GM18507 (cell line): ENCODE data around the gene DGKB.
"Not testable (repeated sequence)": the region's sequence is repeated elsewhere in the genome, so short reads cannot be mapped to it uniquely, and the experiment has no call there.

Experiments used
- DNase-seq: peaks from one replicate; pipeline ENCODE4 v3.0.0; 2011; ENCODE audit warnings: low read depth; ENCODE audit not compliant: insufficient read length; ENCODE audit errors: extremely low spot score
- FAIRE-seq: peaks from 2 replicates; lab custom pipeline; 2011; peaks lifted over from hg19 to GRCh38; lab: Jason Lieb, UNC

Gene DGKB

DNA sequence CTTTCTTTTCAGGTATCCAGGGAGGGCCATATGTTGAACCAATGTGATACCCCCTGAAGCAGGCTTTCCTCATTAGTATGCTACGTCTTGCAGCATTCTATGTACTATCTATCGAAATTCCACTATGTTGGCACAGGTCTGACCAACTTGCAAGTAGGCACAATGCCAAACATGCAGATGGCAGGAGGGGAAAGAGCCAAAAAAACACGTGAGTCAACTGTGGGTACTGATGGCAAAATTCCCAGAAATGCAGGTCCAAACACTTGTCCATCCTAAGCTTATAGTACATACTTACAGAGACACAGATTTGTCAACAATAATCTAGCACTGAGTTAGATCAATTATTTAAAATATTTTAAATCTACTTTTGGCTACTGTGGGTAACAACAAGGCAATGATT lies 394.9 kb downstream of the DGKB start:
- DNase-seq (no peak), FAIRE-seq (no peak)

DNA sequence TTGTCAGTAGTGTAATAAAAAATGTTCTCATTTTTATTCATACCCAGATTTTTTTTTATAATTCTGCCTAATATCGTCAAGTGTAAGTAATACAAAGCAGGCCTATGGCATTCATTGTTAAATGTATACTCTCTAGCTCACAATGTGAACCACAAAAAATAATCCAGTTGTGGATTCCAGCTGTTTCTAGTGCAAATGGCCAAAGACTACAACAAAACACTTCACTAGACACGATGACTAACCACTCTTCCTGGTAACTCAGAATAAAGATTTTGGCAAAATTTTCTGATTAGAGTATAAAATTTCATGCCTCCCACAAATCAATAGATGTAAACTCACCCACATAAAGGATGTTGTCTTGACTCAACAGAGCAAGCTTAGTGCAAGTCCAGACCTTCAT lies 396.6 kb downstream of the DGKB start:
- DNase-seq (no peak), FAIRE-seq (no peak)

GRCh38 chr7:14504134-14504533 lies 398.4 kb downstream of the DGKB start:
- no peak for FAIRE-seq
- no peak for DNase-seq

DNA sequence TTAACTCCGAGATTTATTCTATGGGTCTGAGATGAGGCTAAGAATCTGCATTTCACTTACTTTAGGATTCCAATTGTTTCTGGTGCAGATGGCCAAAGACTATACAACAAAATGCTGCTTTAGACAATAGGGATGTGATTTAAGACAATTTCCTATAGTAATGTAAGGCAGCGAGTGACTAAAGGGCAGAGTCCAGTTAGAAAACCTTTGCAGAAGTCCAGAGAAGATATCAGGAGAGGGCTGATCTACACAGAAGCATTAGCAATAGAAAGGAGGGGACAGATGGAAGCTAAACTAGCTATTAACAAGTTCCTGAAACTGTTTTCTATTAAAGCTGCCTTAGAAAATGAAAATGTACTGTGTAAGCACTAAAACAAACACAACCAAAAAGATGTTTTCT lies 398.9 kb downstream of the DGKB start:
- FAIRE-seq (no peak), DNase-seq (no peak)

DNA sequence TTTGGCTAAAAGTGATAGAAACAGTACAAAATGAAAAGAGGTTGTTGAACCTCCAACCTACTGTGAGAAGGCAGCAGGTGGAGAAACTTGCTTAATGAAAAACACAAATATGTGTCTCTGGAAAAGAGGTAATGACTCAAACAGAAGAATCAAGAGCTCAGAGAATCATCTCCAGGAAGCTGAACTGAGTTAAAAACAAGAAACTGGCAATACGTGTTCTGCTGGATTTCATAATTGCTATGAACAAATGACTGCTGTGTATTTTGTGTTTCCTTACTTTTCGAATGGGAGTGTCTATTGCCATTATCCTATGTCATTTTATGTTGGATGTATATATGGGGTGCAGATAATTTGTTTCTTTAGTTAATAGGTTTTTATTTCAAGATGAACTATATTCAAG lies 401.1 kb downstream of the DGKB start:
- FAIRE-seq (no peak), DNase-seq (no peak)

DNA sequence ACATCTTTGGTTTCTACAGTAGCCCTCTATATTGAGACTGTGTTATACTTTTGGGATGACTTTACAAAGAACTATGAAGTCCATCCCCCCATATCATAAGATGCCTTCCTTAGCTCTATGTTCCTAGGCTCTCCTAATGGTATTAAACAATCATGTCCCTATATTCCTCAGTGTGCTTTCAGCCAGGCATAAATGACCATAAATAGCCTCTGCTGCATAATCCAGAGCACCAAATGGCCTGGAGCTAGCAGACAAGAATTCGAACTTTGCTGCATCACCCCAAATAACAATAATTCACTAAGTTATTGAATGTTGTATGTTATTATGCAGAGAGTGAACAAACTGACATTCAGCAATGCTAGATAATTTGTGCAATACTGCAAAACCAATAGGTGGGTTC lies 405.2 kb downstream of the DGKB start:
- FAIRE-seq (no peak), DNase-seq (no peak)

DNA sequence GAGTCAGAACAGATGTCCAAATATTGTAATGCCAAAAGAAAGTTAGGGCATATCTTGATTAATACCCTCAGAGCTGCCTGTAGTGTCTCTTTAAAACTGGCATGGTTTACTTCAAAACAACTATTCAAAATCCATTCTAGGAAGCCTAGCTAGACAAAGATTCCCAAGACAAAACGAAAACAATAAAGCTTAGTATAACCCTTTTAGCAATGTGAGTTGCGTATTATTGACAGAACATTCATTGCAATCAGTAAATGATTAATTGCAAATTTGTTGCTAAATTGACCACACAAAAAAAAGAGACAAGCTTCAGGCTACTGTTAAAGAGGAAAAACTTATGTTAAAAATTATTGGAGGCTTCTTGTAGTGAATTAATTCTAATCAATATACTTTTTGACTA lies 406.9 kb downstream of the DGKB start:
- DNase-seq: no peak
- FAIRE-seq: no peak

DNA sequence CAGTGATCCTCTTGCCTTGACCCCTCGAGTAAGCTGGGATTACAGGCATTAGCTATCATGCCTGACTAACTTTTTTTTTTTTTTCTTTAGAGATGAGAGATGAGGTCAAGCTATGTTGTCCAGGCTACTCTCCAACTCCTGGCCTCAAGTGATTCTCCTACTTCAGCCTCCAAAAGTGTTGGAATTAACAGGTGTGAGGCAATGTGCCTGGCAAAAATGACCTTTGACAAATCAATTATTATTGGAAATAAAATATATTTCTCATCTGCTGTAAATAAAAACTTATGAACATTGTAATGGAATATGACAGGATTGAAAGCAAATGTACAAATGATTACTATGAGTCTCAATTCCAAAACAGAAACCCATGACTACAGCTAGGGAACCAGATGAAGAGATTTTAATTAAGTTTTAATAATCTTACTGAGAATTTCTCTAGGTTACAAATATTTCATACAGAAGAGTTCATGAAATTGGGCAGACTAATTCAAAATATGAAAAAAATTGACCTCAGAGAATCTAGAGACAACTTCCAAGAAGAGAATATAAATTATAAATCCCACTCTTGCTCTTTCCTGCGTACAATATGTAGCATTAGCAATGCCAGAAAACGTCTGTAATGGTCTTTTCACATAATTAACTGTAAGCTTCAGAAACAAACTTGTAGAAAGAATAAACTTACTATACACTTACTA lies 414.7 kb downstream of the DGKB start:
- FAIRE-seq: no peak
- DNase-seq: no peak

DNA sequence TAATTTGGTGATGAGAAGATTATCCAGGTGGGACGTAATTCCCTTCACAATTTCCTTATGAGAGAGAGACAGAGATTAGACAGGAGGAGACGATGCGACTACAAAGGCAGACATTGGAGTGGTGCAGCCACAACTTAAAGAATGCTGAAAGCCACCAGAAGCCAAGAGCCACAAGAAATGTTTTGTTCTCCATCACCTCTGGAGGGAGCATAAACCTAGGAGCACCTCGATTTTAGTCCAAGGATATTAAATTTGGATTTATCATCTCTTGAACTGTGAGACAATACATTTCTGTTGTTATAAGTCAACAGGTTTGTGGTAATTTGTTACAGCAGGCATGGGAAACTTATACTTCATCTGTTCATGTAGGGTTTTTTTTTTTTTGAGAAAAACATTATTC lies 418.9 kb downstream of the DGKB start:
- no peak for FAIRE-seq
- no peak for DNase-seq

DNA sequence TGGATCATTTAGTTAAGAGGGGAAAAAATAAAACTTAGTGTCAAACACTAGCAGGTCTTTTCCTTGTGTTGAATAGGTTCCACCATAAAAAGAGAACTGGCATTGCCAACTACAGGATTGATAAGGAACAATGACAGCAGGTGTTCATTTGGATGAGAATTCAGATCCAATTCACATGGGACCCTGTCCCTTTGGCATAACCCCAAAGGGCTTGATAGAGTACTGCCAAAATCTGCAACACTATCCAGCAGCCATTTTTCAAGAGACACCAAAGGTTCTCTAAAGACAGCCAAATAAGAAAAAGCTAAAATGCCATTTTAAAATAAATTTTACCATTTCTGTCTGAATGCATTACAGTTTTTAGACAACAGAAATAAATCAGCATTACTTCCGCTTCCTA lies 422.3 kb downstream of the DGKB start:
- DNase-seq (no peak), FAIRE-seq (no peak)

DNA sequence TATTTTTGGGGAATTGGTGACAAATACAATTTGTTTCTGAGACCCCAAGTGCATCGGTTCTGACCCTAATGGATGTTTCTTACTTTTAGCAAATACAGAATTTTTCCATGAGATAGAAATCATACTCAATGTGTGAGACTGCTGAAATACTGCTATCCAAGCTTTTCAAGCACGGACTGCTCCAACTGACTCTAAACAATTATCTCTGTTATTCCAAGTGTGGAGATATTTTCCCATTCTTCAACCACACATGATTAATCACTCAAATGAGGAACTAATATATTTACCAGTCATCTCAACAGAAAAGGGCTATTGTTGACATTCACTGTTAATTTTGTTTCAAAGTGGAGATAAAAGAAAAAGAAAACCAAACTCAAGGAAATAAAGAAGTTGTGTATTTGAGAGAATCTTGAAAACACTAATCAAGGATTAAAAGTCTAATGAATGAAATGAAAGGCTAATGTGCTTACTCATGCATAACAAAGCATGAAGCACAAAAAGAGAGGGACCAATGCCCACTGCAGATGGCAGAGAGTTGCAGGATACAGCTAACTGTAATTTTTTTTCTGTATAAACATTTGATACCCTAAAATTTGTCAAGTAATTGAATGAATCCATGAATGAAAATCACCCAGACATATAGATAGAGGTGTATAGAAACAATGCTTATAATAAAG lies 423.6 kb downstream of the DGKB start:
- FAIRE-seq: no peak
- no peak for DNase-seq

DNA sequence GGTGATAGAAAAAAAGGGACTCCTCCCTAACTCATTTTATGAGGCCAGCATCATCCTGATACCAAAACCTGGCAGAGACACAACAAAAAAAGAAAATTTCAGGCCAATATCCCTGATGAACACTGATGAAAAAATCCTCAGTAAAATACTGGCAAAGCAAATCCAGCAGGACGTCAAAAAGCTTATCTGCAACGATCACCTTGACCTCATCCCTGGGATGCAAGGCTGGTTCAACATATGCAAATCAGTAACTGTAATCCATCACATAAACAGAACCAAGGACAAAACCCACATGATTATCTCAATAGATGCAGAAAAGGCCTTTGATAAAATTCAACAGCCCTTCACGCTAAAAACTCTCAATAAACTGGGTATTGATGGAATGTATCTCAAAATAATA lies 440.8 kb downstream of the DGKB start:
- FAIRE-seq, DNase-seq: not testable (repeated sequence)

DNA sequence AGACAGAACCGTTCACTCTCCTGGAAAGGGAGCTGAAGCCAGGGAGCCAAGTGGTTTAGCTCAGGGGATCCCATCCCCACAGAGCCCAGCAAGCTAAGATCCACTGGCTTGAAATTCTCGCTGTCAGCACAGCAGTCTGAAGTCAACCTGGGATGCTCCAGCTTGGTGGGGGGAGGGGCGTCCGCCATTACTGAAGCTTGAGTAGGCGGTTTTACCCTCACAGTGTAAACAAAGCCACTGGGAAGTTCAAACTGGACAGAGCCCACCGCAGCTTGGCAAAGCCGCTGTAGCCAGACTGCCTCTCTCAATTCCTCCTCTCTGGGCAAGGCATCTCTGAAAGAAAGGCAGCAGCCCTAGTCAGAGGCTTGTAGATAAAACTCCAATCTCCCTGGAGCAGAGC lies 443.7 kb downstream of the DGKB start:
- not testable (repeated sequence) for DNase-seq, FAIRE-seq

- peak; percentile 50 for FAIRE-seq
- no peak for DNase-seq
Measured at GRCh38 chr7:14457568-14458453, 444.7 kb downstream of the DGKB start.

GRCh38 chr7:14449291-14449690 lies 453.3 kb downstream of the DGKB start:
- FAIRE-seq (no peak), DNase-seq (no peak)

GRCh38 chr7:14446829-14447228 lies 455.7 kb downstream of the DGKB start:
- DNase-seq: no peak
- peak; percentile 29 for FAIRE-seq

DNA sequence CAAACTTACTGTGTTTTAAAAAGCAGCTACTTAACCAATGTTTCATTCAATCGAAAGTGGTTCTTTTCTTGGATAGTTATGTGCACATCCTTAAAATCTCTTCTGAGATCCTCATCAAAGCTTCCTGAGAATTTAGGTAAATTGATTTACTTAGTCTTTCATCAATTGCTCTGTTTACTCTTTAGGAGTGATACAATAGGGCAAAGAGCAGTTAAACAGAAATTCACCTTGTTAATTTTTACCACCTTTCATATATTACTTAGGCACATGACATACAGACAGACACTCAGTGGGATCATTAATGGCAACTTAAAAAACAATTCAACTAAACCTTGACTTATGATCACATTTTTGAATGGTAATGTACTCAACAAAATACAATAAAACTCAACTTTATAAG lies 456.3 kb downstream of the DGKB start:
- DNase-seq (no peak), FAIRE-seq (no peak)

DNA sequence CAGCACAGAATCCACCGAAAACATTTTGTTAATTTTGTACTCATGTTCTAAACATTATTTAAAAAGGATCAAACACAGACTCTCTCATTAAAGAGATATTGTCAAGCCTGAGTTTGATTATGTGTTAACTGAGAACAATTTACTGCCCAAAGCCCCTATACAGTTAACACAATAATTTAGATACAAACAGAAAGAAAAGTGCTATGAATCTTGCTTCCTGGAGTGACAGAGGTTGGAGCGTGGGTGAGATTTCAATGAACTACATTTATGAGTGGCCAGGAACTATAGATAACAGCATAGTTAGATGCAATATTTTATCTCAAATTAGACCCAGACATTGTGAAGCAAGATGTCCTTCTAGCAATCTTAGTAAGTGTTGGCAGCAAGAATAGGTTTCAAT lies 464.2 kb downstream of the DGKB start:
- no peak for FAIRE-seq
- DNase-seq: no peak

GRCh38 chr7:14436878-14437277 lies 465.7 kb downstream of the DGKB start:
- FAIRE-seq: no peak
- DNase-seq: no peak

- FAIRE-seq (no peak), DNase-seq (no peak)
Measured at GRCh38 chr7:14432924-14433323, 469.6 kb downstream of the DGKB start.
